Measurements from ENCODE around the gene JTB. TPM values are rescaled to one million over a fixed set of nuclear protein-coding genes. Genes with fewer than 3 reads are reported as not detected.
"Not testable (repeated sequence)": the region's sequence is repeated elsewhere in the genome, so short reads cannot be mapped to it uniquely, and the experiment has no call there.

JTB gene
- total RNA-seq, 1 experiment from 2014 or later = 142 TPM

GRCh38 chr1:154014154-154014907 is 36.9 kb upstream of the JTB start:
- BruUV-seq (replicated peaks) = no TSS peak
- no peaks in the 10 kb centered on the region for H3K9me3 ChIP-seq (ENCODE audit: low read depth, low read length, poor library complexity, severe bottlenecking)
- H3K27ac ChIP-seq (ENCODE audit: low read depth, low read length, poor library complexity, severe bottlenecking) = no peak overlapping the region
- no peak for DNase-seq (ENCODE audit: low spot score)
- no peak overlapping the region for H3K4me3 ChIP-seq (ENCODE audit: low read depth, low read length, poor library complexity, severe bottlenecking)
- H3K4me1 ChIP-seq (ENCODE audit: insufficient read depth, low read length, poor library complexity, severe bottlenecking) = no peaks in the 10 kb centered on the region
- no peak for TF ChIP-seq EZH2 (IDR thresholded peaks at IDR 0.05; ENCODE audit: borderline replicate concordance, low read depth, low read length, poor library complexity, severe bottlenecking)
- TF ChIP-seq CTCF (conservative IDR thresholded peaks at IDR 0.05; ENCODE audit: low read depth, low read length) = no peak
- CTCF ChIA-PET = no interaction called here
- POLR2A ChIA-PET (ENCODE audit: low non-redundant PET) = interaction anchor here (0.7 kb wide), 1 partner anchor 156 kb away, joined by 3 read pairs; no protein-coding TSS in a partner anchor
- H3K36me3 ChIP-seq (ENCODE audit: insufficient read depth, low read length, poor library complexity, severe bottlenecking) = no peaks in the 10 kb centered on the region
- no peaks in the 10 kb centered on the region for H3K27me3 ChIP-seq (replicated peaks; ENCODE audit: insufficient read depth, low read depth, low read length, poor library complexity)
- intact Hi-C loops (cut with micrococcal nuclease; ENCODE audit: unreplicated experiment) = no loop called here

GRCh38 chr1:154012543-154012942 is 35.1 kb upstream of the JTB start:
- H3K36me3 ChIP-seq (ENCODE audit: insufficient read depth, low read length, poor library complexity, severe bottlenecking); H3K4me3 ChIP-seq (ENCODE audit: low read depth, low read length, poor library complexity, severe bottlenecking); intact Hi-C loops (cut with micrococcal nuclease; ENCODE audit: unreplicated experiment); H3K27ac ChIP-seq (ENCODE audit: low read depth, low read length, poor library complexity, severe bottlenecking); H3K4me1 ChIP-seq (ENCODE audit: insufficient read depth, low read length, poor library complexity, severe bottlenecking); H3K9me3 ChIP-seq (ENCODE audit: low read depth, low read length, poor library complexity, severe bottlenecking); H3K27me3 ChIP-seq (replicated peaks; ENCODE audit: insufficient read depth, low read depth, low read length, poor library complexity); DNase-seq (ENCODE audit: low spot score); BruUV-seq (replicated peaks); POLR2A ChIA-PET (ENCODE audit: low non-redundant PET): not testable (repeated sequence)
- CTCF ChIA-PET = interaction anchor here (0.7 kb wide), 1 partner anchor 389 kb away, joined by 8 read pairs; no protein-coding TSS in a partner anchor

GRCh38 chr1:154012129-154012528 is 34.7 kb upstream of the JTB start:
- POLR2A ChIA-PET (ENCODE audit: low non-redundant PET) = no interaction called here
- DNase-seq (ENCODE audit: low spot score) = no peak
- no TSS peak for BruUV-seq (replicated peaks)
- Histone ChIP-seq H3K4me3 (ENCODE audit: low read depth, low read length, poor library complexity, severe bottlenecking) (no peak overlapping the region), H3K36me3 (ENCODE audit: insufficient read depth, low read length, poor library complexity, severe bottlenecking) (no peaks in the 10 kb centered on the region), H3K9me3 (ENCODE audit: low read depth, low read length, poor library complexity, severe bottlenecking) (no peaks in the 10 kb centered on the region), H3K27me3 (replicated peaks; ENCODE audit: insufficient read depth, low read depth, low read length, poor library complexity) (no peaks in the 10 kb centered on the region), H3K27ac (ENCODE audit: low read depth, low read length, poor library complexity, severe bottlenecking) (no peak overlapping the region), H3K4me1 (ENCODE audit: insufficient read depth, low read length, poor library complexity, severe bottlenecking) (no peaks in the 10 kb centered on the region)
- CTCF ChIA-PET = interaction anchor here (0.7 kb wide), 1 partner anchor 388 kb away, joined by 8 read pairs; no protein-coding TSS in a partner anchor
- intact Hi-C loops (cut with micrococcal nuclease; ENCODE audit: unreplicated experiment) = no loop called here
- TF ChIP-seq EZH2 (IDR thresholded peaks at IDR 0.05; ENCODE audit: borderline replicate concordance, low read depth, low read length, poor library complexity, severe bottlenecking) (no peak), CTCF (conservative IDR thresholded peaks at IDR 0.05; ENCODE audit: low read depth, low read length) (no peak)

GRCh38 chr1:154006136-154006535 is 28.7 kb upstream of the JTB start:
- ChIA-PET POLR2A (ENCODE audit: low non-redundant PET) (no interaction called here), CTCF (no interaction called here)
- Histone ChIP-seq H3K27me3 (replicated peaks; ENCODE audit: insufficient read depth, low read depth, low read length, poor library complexity) (no peaks in the 10 kb centered on the region), H3K4me3 (ENCODE audit: low read depth, low read length, poor library complexity, severe bottlenecking) (no peak overlapping the region), H3K9me3 (ENCODE audit: low read depth, low read length, poor library complexity, severe bottlenecking) (no peaks in the 10 kb centered on the region), H3K4me1 (ENCODE audit: insufficient read depth, low read length, poor library complexity, severe bottlenecking) (no peaks in the 10 kb centered on the region), H3K36me3 (ENCODE audit: insufficient read depth, low read length, poor library complexity, severe bottlenecking) (no peaks in the 10 kb centered on the region), H3K27ac (ENCODE audit: low read depth, low read length, poor library complexity, severe bottlenecking) (no peak overlapping the region)
- BruUV-seq (replicated peaks) = no TSS peak
- TF ChIP-seq CTCF (conservative IDR thresholded peaks at IDR 0.05; ENCODE audit: low read depth, low read length) (no peak), EZH2 (IDR thresholded peaks at IDR 0.05; ENCODE audit: borderline replicate concordance, low read depth, low read length, poor library complexity, severe bottlenecking) (no peak)
- no peak for DNase-seq (ENCODE audit: low spot score)
- intact Hi-C loops (cut with micrococcal nuclease; ENCODE audit: unreplicated experiment) = no loop called here

Data from A673 (cell line).